Esophagus squamous epithelium (tissue), 5 donors: Measurements from ENCODE around the gene RACK1. TPM values are rescaled to one million over a fixed set of nuclear protein-coding genes. Genes with fewer than 3 reads are reported as not detected.
A peak's percentile ranks its signal among the peaks of the same experiment; 100 is the strongest.
"Not testable (repeated sequence)": the region's sequence is repeated elsewhere in the genome, so short reads cannot be mapped to it uniquely, and the experiment has no call there.

ENCODE experiments used
- DNase-seq: peaks from one replicate; lab custom pipeline; 2025; lab: John Stamatoyannopoulos, UW
- H3K27ac ChIP-seq, 4 donors: fragments of 200-600 bp; sonication (generic); one replicate each; pipeline ENCODE4 v1.5.1; 2016 to 2019; ENCODE audit warnings: mild to moderate bottlenecking in 1 of 4
- H3K27me3 ChIP-seq, 4 donors: fragments of 200-600 bp; sonication (generic); 1 replicate in 3 of 4; 2 replicates in 1 of 4; pipeline versions ENCODE4 v1.5.1 to v1.6.0; 2017 to 2021; ENCODE audit warnings: antibody characterized with exemption in 1 of 4
- H3K36me3 ChIP-seq, 3 donors: fragments of 200-600 bp; sonication (generic); one replicate each; pipeline ENCODE4 v1.5.1; 2016 to 2019
- H3K4me1 ChIP-seq, 3 donors: fragments of 200-600 bp; sonication (generic); one replicate each; pipeline ENCODE4 v1.5.1; 2017 to 2019
- H3K4me3 ChIP-seq, 4 donors: fragments of 200-600 bp; sonication (generic); 1 replicate in 3 of 4; 2 replicates in 1 of 4; pipeline ENCODE4 v1.5.1; 2016 to 2019; ENCODE audit warnings: mild to moderate bottlenecking in 2 of 4, moderate library complexity in 1 of 4
- H3K9me3 ChIP-seq, 3 donors: fragments of 200-600 bp; sonication (generic); one replicate each; pipeline ENCODE4 v1.5.1; 2016 to 2019
- POLR2A ChIP-seq, 4 donors: fragments of 450-650 bp; IDR thresholded peaks; one replicate each; pipeline ENCODE4 v1.6.1; 2017; ENCODE audit warnings: antibody characterized with exemption in 4 of 4, mild to moderate bottlenecking in 4 of 4, moderate library complexity in 3 of 4
- WGBS, 2 donors: methylation state at CpG; one replicate each; pipeline ENCODE4 v1.1.5; 2018; 5-methylcytosine and 5-hydroxymethylcytosine counted together
- intact Hi-C: fragments of 100-400 bp; cut with DNase I; formaldehyde crosslinking; loops from one replicate; pipeline ENCODE4 v1.15.0; 2022
- total RNA-seq, 4 donors: library from RNA; depleted of rRNA; stranded (reverse); fragments of >200 nt; gene quantifications; one replicate each; pipeline ENCODE4 v1.1.0, GENCODE V29; 2016
- TF ChIP-seq, protein P1 (sequence below), 6 experiments: fragments of 450-650 bp in 4 of 6; fragments of 200-600 bp in 2 of 6; sonication (generic) in 2 of 6; IDR thresholded peaks; one replicate each; pipeline ENCODE4 v1.5.1; 2016 to 2019; ENCODE audit warnings: antibody characterized with exemption in 6 of 6, mild to moderate bottlenecking in 4 of 6, moderate library complexity in 4 of 6
- donor health status: DM: yes; HTN: yes; CAD: no.

The RACK1 gene
- total RNA-seq, 4 donors from 2014 or later: 1,705 to 2,735 (median 2,064) TPM

DNA sequence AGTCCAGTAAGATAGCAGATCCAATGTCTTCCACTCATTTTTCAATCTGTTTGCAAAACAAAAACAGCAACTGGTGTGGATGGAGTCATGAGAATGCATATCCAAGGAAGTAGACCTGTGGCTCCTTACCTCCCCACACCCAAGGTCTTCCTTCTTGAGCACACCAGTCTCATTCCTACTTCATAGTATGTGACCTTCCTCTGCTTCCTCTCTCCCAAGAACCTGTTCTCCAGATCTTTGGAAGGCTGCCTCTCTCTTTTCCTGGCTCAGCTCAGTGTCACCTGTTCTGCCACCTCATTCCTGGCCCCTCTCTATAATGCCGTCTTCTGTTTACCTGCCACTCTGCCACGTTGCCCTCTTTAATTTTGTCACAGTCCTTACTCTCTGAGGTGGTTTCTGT lies 30.8 kb downstream of the RACK1 start:
- TF ChIP-seq, protein P1, sequence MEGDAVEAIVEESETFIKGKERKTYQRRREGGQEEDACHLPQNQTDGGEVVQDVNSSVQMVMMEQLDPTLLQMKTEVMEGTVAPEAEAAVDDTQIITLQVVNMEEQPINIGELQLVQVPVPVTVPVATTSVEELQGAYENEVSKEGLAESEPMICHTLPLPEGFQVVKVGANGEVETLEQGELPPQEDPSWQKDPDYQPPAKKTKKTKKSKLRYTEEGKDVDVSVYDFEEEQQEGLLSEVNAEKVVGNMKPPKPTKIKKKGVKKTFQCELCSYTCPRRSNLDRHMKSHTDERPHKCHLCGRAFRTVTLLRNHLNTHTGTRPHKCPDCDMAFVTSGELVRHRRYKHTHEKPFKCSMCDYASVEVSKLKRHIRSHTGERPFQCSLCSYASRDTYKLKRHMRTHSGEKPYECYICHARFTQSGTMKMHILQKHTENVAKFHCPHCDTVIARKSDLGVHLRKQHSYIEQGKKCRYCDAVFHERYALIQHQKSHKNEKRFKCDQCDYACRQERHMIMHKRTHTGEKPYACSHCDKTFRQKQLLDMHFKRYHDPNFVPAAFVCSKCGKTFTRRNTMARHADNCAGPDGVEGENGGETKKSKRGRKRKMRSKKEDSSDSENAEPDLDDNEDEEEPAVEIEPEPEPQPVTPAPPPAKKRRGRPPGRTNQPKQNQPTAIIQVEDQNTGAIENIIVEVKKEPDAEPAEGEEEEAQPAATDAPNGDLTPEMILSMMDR (IDR thresholded peaks at IDR 0.05): no peak
- TF ChIP-seq POLR2A (IDR thresholded peaks at IDR 0.05): no peak
- H3K4me3 ChIP-seq: no peak overlapping the region
- WGBS, 2 donors: 57 to 71% methylated on average over 2 of the region's 2 CpGs
- H3K27me3 ChIP-seq: no peaks in the 10 kb centered on the region
- no peaks in the 10 kb centered on the region for H3K36me3 ChIP-seq
- no peak overlapping the region for H3K27ac ChIP-seq
- peaks cover 0 to 27% (median 14%) of the 10 kb centered on the region in 3 donors for H3K4me1 ChIP-seq
- intact Hi-C loops: no loop called here
- no peaks in the 10 kb centered on the region for H3K9me3 ChIP-seq
- no peak for DNase-seq

DNA sequence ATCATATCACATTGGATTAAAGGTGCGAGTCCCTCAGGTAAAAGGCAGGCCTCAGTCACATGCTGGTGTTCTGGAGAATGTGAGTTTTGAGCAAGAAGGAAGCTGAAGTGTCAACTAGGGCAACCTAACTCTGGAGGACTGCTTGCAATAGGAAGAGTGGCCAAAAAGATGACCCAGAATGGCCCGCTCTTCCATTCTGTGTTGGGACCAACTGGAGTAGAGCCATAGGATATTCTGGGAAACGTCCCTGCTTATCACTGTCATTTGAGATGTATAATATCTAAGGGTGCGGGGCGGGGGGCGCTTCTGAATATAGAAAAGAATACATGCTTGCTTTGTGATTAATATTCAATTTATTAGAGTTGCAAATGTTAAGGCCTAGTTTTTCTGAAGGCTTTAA lies 31.6 kb downstream of the RACK1 start:
- DNase-seq: no peak
- no peaks in the 10 kb centered on the region for H3K36me3 ChIP-seq
- no peaks in the 10 kb centered on the region for H3K9me3 ChIP-seq
- no peak overlapping the region for H3K27ac ChIP-seq
- intact Hi-C loops: no loop called here
- H3K4me1 ChIP-seq: peaks cover 0 to 27% (median 10%) of the 10 kb centered on the region in 3 donors
- WGBS, 2 donors: 90 to 93% methylated on average over 6 of the region's 6 CpGs
- no peak for TF ChIP-seq POLR2A (IDR thresholded peaks at IDR 0.05)
- TF ChIP-seq, protein P1 (IDR thresholded peaks at IDR 0.05): no peak
- no peaks in the 10 kb centered on the region for H3K27me3 ChIP-seq
- no peak overlapping the region for H3K4me3 ChIP-seq

DNA sequence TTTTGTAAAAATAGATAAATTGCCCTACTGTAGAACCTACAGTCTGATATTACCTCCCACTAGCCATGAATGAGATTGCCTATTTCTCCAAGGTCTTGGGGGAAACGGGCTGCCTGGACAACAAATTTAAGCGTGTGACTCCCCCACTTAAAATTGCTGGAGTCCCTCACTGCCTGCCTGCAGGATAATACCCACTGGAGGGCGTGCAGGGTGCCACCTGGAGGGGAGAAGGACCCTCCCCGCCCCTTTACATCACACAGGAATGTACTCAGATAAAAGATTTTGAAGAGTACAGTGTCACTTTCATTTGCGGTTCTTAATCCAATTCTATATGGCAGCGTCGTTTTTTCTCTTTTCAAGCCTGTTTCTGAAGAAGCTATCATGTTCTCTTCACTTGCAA lies 32.5 kb downstream of the RACK1 start:
- intact Hi-C loops: no loop called here
- Histone ChIP-seq H3K27me3 (no peaks in the 10 kb centered on the region), H3K9me3 (no peaks in the 10 kb centered on the region), H3K36me3 (no peaks in the 10 kb centered on the region), H3K27ac (no peak overlapping the region), H3K4me3 (no peak overlapping the region), H3K4me1 (peaks cover under 1 to 27% (median 8%) of the 10 kb centered on the region in 3 donors)
- TF ChIP-seq POLR2A (IDR thresholded peaks at IDR 0.05): no peak
- TF ChIP-seq, protein P1 (IDR thresholded peaks at IDR 0.05): no peak
- 49 to 58% methylated on average over 7 of the region's 7 CpGs for WGBS, 2 donors
- DNase-seq: no peak

DNA sequence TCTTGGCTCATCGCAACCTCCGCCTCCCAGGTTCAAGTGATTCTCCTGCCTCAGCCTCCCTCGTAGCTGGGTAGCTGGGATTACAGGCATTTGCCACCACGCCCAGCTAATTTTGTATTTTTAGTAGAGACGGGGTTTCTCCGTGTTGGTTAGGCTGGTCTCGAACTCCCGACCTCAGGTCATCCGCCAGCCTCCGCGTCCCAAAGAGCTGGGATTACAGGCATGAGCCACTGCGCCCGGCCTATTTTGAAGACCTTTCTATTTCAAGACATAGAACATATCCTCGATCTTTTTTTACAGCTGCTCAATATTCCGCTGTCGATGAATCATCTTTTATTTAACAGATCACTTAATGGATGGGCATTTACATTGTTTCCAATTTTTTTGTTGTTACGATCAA lies 33.0 kb downstream of the RACK1 start:
- H3K4me1 ChIP-seq: peaks cover 5 to 27% (median 10%) of the 10 kb centered on the region in 3 donors
- H3K4me3 ChIP-seq, intact Hi-C loops, DNase-seq, H3K9me3 ChIP-seq, H3K27me3 ChIP-seq, H3K36me3 ChIP-seq, H3K27ac ChIP-seq: not testable (repeated sequence)
- WGBS, 2 donors: 75 to 81% methylated on average over 14 to 17 of the region's 17 CpGs

DNA sequence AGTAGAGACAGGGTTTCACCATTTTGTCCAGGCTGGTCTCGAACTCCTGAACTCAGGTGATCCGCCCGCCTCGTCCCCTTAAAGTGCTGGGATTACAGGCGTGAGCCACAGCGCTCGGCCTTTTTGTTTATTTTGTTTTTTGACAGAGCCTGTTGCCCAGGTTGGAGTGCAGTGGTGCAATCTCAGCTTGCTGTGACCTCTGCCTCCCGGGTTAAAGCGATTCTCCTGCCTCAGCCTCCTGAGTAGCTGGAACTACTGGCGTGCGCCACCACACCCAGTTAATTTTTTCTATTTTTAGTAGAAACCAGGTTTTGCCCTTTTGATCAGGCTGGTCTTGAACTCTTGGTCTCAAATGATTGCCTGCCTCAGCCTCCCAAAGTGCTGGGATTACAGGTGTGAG lies 33.6 kb downstream of the RACK1 start:
- H3K27me3 ChIP-seq, H3K27ac ChIP-seq, H3K9me3 ChIP-seq, DNase-seq, intact Hi-C loops, H3K4me3 ChIP-seq, H3K36me3 ChIP-seq: not testable (repeated sequence)
- H3K4me1 ChIP-seq: peaks cover 7 to 33% (median 15%) of the 10 kb centered on the region in 3 donors
- 73 to 83% methylated on average over 10 to 11 of the region's 11 CpGs for WGBS, 2 donors

DNA sequence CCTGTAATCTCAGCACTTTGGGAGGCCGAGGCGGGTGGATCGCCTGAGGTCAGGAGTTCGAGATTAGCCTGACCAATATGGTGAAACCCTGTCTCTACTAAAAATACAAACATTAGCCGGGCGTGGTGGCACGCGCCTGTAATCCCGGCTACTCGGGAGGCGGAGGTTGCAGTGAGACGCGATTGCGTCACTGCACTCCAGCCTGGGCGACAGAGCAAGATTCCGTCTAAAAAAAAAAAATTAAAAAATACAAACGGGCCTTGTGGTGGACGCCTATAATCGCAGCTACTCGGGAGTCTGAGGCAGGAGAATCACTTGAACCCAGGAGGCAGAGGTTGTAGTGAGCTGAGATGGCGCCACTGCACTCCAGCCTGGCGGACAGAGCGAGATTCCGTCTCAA lies 34.7 kb downstream of the RACK1 start:
- H3K36me3 ChIP-seq, H3K27ac ChIP-seq, intact Hi-C loops, H3K27me3 ChIP-seq, H3K4me3 ChIP-seq, H3K9me3 ChIP-seq, DNase-seq: not testable (repeated sequence)
- WGBS, 2 donors: 85 to 87% methylated on average over 22 to 23 of the region's 24 CpGs
- H3K4me1 ChIP-seq: peaks cover 7 to 44% (median 17%) of the 10 kb centered on the region in 3 donors

DNA sequence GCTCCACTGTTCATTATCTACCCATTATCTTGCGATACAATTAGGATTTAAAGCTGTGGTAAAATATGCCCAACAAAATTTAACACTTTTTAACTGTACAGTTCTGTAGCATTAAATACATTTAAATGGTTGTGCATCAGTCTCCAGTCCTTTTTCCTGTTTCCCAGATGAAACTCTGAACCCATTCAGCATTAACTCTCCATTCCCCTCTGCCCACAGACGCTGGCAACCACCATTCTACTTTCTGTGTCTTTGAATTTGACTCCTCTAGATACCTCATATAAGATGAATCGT lies 35.8 kb downstream of the RACK1 start:
- Histone ChIP-seq H3K4me1 (peaks cover 13 to 55% (median 28%) of the 10 kb centered on the region in 3 donors), H3K9me3 (no peaks in the 10 kb centered on the region), H3K27ac (peak overlapping the region; percentile 50 to 91 (median 90)), H3K4me3 (peak overlapping the region in 2 of 4 donors; percentile 82 to 87), H3K27me3 (no peaks in the 10 kb centered on the region), H3K36me3 (no peaks in the 10 kb centered on the region)
- WGBS, 2 donors: 37% methylated on average over 3 of the region's 3 CpGs
- TF ChIP-seq, protein P1 (IDR thresholded peaks at IDR 0.05): no peak
- no peak for TF ChIP-seq POLR2A (IDR thresholded peaks at IDR 0.05)
- no peak for DNase-seq
- intact Hi-C loops: no loop called here
